Measurements from ENCODE around the gene AGBL4. TPM values are rescaled to one million over a fixed set of nuclear protein-coding genes. Genes with fewer than 3 reads are reported as not detected.

The AGBL4 gene
- total and polyA plus RNA-seq, 9 of the 15 experiments (the other 6 are each of a cell fraction or from before 2014, with no cell fraction given), result 0.11 TPM; not detected in 7

GRCh38 chr1:49111931-49112330 lies 911.8 kb downstream of the AGBL4 start:
- BruUV-seq (replicated peaks), result no TSS peak

More at GRCh38 chr1:49111931-49112330, 911.8 kb downstream of the AGBL4 start:
- no peaks in the 10 kb centered on the region for H4K20me1 ChIP-seq (replicated peaks; ENCODE audit: control insufficient read depth, insufficient read depth, low read length)
- no peaks in the 10 kb centered on the region for H3K9me1 ChIP-seq (ENCODE audit: control insufficient read depth, insufficient read depth, low read length)
- no peaks in the 10 kb centered on the region for H3K36me3 ChIP-seq (ENCODE audit: control insufficient read depth, insufficient read depth, low read length)
- no peaks in the 10 kb centered on the region for H3K27me3 ChIP-seq (ENCODE audit: control insufficient read depth in 2 of 2, insufficient read depth in 2 of 2, low read length in 2 of 2)
- intact Hi-C loops (cut with micrococcal nuclease) (no loop called here), in situ Hi-C loops (cut with MboI) (no loop called here)
- ChIA-PET POLR2A (no interaction called here), CTCF (ENCODE audit: low intra/inter-chr PET ratio) (no interaction called here)
- no peaks in the 10 kb centered on the region for H3K4me1 ChIP-seq (replicated peaks in 1 of 2; ENCODE audit: control insufficient read depth in 2 of 2, insufficient read depth in 2 of 2, low read length in 2 of 2)
- no peak overlapping the region for H3K4me3 ChIP-seq
- FAIRE-seq (no peak), DNase-seq (ENCODE audit: extremely low read depth in 1 of 4, low spot score in 3 of 4) (no peak), ATAC-seq (no peak)
- H3K27ac ChIP-seq (ENCODE audit: extremely low read depth, low read depth, low read length), result no peak overlapping the region
- TF ChIP-seq POLR2G (IDR thresholded peaks at IDR 0.05; ENCODE audit: low read depth, low read length), result no peak
- TF ChIP-seq ARID2 (IDR thresholded peaks at IDR 0.05), result no peak
- no peak for TF ChIP-seq STAT6 (CRISPR knock-in tag; IDR thresholded peaks at IDR 0.05)
- TF ChIP-seq KLF13 (tag; IDR thresholded peaks at IDR 0.05; ENCODE audit: borderline replicate concordance, low read depth), result no peak
- TF ChIP-seq ZNF695 (CRISPR knock-in tag; IDR thresholded peaks at IDR 0.05), result no peak
- no peak for TF ChIP-seq TAF1 (IDR thresholded peaks at IDR 0.05; ENCODE audit: control insufficient read depth, extremely low read depth, insufficient read depth, low read length, severe bottlenecking)
- no peak for TF ChIP-seq NONO (IDR thresholded peaks at IDR 0.05; ENCODE audit: low read depth in 2 of 2, low read length in 1 of 2)
- TF ChIP-seq KDM1A (IDR thresholded peaks at IDR 0.05), result no peak
- TF ChIP-seq ZHX1 (conservative IDR thresholded peaks at IDR 0.05; ENCODE audit: low read length), result no peak
- TF ChIP-seq NCOR1 (IDR thresholded peaks at IDR 0.05), result no peak
- TF ChIP-seq TOE1 (IDR thresholded peaks at IDR 0.05; ENCODE audit: borderline replicate concordance), result no peak
- no peak for TF ChIP-seq TOE1 (CRISPR knock-in tag; IDR thresholded peaks at IDR 0.05; ENCODE audit: borderline replicate concordance, low read depth)
- no peak for TF ChIP-seq CTBP1 (IDR thresholded peaks at IDR 0.05; ENCODE audit: borderline replicate concordance)
- no peak for TF ChIP-seq MCM5 (IDR thresholded peaks at IDR 0.05; ENCODE audit: low read depth)
- TF ChIP-seq ARNT (IDR thresholded peaks at IDR 0.05), result no peak
- no peak for TF ChIP-seq ZNF511 (CRISPR knock-in tag; IDR thresholded peaks at IDR 0.05)
- no peak overlapping the region for H2AFZ ChIP-seq (ENCODE audit: low read depth, low read length)
- H3K4me2 ChIP-seq (ENCODE audit: insufficient read depth, low read length), result no peak overlapping the region
- WGBS (ENCODE audit: insufficient coverage, low coverage, missing lambda C conversion rate), result 4% methylated on average over 1 of the region's 1 CpG
- no peak overlapping the region for H3K9ac ChIP-seq (ENCODE audit: insufficient read depth in 1 of 2, low read depth in 2 of 2, low read length in 2 of 2)
- no peaks in the 10 kb centered on the region for H3K79me2 ChIP-seq (ENCODE audit: control insufficient read depth, insufficient read depth, low read length)
- peaks cover 2% of the 10 kb centered on the region; the same call in 1 of the 2 replicates for H3K9me3 ChIP-seq (replicated peaks; ENCODE audit: control insufficient read depth, insufficient read depth, low read depth, low read length)
